ENCODE data around the gene ZNG1A. TPM values are rescaled to one million over a fixed set of nuclear protein-coding genes. Genes with fewer than 3 reads are reported as not detected.
"Not testable (repeated sequence)": the region's sequence is repeated elsewhere in the genome, so short reads cannot be mapped to it uniquely, and the experiment has no call there.

ZNG1A gene
- total RNA-seq, 1 donor from 2014 or later: 35.0 TPM

DNA sequence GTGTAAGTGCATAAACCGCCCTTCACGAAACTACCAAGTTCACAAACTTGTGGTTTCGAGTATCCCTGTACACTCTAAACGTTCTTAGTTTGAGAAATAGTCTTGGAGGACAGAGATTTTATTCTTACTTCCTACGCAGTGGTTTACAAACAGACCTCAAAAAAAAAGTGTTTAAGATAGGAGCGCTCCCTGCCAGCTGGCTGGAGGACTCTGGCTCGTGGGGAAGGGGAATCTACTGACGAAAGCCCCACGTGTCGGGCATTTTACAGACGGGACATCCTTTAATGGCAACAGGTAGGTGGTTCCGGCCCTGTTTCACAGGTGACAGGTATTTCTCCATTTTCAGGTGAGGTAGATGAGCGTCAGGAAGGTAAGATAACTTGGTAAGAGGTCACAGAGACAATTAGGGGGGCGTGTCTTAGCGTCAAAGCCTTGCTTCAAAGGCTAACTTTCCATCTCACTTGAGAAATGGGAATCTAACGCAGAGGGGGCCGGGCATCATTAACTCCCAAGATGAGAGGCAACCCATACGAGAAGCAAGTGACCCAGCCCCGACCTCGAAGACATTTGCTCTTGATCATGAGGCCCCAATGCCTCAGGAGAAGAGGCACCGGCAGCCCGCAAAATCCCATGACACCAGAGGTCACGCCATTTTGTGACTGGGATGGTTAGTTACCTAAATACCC lies 573 bp downstream of the ZNG1A start:
- not testable (repeated sequence) for DNase-seq (ENCODE audit: extremely low read depth, low read depth, low spot score)

DNA sequence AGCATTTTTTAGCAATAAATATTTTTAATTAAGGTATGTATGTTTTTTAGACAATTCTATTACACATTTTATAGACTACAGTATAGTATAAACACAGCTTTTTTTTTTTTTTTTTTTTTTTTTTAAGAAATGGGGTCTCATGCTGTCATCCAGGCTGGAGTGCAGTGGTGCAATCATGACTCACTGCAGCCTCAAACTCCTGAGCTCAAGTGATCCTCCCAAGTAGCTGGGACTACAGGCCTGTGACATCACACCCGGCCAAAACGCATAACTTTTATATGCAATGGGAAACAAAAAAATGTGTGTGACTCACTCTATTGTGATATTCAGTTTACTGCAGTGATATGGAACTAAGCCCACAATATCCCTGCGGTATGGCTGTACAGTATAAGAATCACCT lies 9.1 kb downstream of the ZNG1A start:
- DNase-seq (ENCODE audit: extremely low read depth, low read depth, low spot score): not testable (repeated sequence)

DNA sequence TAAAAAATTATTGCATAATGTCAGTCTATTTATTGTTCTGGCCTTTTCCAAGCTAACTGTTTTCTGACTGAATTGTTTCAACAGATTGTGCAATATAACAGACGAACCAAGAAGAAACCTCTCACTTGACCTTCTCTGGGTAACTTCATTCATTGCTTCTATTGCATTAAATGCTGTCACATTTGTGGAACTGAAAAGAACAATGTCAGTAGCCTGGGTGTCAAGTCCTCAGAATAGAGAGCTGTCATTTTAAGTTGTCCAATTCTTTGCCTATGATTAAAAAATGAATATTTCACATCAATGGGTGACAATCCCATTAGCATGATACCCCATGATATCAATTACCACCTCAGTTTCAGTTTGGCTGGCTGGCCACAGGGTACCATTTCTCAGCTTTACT lies 19.0 kb downstream of the ZNG1A start:
- not testable (repeated sequence) for DNase-seq (ENCODE audit: extremely low read depth, low read depth, low spot score)

DNA sequence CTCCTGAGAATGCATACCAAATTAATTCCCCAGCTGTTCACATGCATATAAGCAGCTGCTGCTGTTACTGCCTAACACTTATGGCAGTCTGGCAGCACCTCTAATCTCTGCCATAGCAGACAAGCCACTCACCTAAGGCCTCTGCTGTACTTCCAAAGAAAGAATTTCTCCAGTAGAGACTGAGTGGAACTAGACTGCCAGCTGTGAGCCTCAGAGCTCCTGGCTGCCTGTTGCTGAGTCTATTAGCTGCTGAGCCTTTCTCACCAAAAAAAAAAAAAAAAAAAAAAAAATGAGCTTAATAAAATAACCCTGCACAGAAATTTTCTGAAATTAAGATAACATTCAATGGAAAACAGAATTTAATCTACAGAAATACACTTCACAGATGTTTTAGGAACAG lies 27.7 kb downstream of the ZNG1A start:
- not testable (repeated sequence) for DNase-seq (ENCODE audit: extremely low read depth, low read depth, low spot score)

DNA sequence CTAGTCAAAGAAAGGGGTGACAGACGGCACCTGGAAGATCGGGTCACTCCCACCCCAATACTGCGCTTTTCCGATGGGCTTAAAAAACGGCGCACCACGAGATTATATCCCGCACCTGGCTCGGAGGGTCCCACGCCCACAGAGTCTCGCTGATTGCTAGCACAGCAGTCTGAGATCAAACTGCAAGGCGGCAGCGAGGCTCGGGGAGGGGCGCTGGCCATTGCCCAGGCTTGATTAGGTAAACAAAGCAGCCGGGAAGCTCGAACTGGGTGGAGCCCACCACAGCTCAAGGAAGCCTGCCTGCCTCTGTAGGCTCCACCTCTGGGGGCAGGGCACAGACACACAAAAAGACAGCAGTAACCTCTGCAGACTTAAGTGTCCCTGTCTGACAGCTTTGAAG lies 39.0 kb downstream of the ZNG1A start:
- not testable (repeated sequence) for DNase-seq (ENCODE audit: extremely low read depth, low read depth, low spot score)

DNA sequence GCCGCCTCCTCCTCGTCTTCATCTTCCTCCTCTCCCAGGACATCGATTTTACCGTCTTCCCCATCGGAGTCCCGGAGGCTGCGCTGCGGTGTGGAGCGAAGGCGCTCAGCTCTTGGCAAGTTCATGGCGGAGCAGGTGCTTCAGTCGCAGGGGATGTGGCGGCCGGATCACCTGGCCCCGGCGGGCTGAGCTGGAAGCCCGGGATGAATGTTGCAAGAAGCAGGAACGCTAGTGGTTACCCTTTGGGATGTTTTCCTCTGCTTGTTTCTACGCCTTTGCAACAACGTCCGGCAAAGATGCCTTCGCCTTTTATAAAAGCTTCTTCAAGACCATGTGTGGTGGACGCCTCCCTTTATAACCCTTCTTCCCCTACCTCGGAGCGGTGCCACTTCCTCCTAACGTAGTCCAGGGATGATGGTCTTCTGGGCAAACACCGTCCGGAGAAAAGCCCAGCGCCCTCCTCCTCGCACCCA lies 60.8 kb downstream of the ZNG1A start, which contains the start of gene FOXD4:
Gene FOXD4 (minus strand): TSS at position 423 of the 473 bp plus-strand sequence. CDS start 298 bp downstream, at position 125.
- DNase-seq (ENCODE audit: extremely low read depth, low read depth, low spot score): not testable (repeated sequence)

DNA sequence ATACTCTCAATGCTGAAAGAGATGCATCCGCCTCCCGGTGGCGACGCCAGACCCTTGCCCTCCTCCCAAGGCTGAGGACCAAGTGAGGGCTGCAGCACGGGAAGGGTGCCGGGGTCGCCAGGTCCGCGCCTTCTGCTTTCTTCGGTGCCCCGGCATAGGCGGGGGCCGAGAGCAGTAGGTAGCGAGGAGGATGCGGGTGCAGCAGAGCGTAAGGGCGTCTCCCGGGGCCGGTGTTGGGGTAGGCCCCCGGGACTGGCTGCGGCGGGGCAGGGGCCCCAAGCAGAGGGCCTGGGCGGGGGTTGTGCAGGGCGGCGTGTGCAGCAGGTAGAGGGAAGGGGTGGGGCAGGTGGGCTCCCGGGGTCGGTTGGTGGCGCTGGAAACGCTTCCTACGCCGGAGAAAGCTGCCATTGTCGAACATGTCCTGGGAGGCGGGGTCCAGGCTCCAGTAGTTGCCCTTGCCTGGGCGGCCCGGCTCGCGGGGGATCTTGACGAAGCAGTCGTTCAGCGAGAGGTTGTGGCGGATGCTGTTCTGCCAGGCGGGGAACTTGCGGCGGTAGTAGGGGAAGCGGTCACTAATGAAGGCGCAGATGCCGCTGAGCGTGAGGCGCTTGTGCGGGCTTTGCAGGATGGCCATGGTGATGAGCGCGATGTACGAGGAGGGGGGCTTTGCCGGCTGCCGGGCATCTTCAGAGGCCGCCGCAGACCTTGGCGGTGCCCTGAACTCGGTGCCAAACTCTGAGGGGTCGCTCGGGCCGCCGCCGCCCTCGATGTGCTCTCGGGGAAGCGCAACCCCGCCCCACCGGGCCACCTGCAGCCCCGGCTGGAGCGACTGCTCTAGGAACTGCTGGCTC lies 61.5 kb downstream of the ZNG1A start:
- not testable (repeated sequence) for DNase-seq (ENCODE audit: extremely low read depth, low read depth, low spot score)

DNA sequence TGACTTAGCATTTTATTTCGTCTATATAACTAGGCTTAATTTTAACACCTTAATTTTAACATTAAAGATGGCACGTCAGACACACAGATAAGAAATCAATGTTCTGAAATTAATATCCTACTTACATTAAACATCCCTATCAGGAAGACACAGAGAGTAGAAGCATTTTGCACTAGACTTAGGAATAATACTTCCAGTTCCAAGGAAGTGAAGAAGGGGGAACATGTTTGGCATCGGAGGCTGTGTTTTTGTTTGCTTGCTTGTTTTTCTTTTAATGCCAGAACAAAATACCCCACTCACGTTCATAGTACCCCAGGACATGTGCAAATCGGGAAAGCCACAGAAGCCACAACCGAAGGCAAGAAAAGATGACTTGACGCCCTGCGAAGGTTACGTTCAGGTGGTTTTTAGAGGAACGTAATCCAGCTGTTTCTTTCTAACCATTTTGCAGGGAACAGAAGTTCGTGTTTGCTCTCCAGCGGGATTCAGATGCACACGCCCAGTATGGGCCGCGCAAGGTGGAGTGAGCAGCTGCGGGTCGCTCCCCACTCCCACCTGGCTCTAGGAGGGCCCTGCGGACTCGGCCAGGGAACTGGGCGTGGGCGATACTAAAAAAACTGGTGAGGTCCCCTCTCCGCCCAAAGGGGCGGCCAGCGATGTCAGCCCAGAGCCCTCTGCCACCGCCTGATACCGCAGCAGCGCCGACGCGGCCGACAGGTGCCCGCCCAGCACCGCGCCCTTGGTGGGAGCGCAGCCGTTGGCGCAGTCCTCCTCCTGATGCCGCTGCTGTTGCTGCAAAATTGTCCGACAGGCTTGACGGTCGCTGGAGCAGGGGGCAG lies 62.4 kb downstream of the ZNG1A start:
- not testable (repeated sequence) for DNase-seq (ENCODE audit: extremely low read depth, low read depth, low spot score)

DNA sequence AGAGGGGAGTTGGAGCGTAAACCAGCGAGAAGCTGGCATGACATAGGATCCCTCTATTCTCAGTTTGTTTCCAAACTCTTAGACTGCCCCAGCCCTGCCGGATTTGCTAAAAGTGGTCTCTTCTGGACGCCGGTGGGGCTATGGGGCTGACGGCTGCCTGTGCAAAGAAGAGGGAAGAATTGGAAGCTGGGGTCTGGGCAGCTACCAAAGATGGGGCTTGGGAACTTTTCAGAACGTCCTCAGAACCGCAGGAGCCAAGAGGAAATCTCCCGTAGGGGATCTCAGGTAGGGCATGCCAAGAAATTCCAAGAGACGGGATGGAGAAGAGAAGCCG lies 63.8 kb downstream of the ZNG1A start:
- DNase-seq (ENCODE audit: extremely low read depth, low read depth, low spot score): not testable (repeated sequence)

DNA sequence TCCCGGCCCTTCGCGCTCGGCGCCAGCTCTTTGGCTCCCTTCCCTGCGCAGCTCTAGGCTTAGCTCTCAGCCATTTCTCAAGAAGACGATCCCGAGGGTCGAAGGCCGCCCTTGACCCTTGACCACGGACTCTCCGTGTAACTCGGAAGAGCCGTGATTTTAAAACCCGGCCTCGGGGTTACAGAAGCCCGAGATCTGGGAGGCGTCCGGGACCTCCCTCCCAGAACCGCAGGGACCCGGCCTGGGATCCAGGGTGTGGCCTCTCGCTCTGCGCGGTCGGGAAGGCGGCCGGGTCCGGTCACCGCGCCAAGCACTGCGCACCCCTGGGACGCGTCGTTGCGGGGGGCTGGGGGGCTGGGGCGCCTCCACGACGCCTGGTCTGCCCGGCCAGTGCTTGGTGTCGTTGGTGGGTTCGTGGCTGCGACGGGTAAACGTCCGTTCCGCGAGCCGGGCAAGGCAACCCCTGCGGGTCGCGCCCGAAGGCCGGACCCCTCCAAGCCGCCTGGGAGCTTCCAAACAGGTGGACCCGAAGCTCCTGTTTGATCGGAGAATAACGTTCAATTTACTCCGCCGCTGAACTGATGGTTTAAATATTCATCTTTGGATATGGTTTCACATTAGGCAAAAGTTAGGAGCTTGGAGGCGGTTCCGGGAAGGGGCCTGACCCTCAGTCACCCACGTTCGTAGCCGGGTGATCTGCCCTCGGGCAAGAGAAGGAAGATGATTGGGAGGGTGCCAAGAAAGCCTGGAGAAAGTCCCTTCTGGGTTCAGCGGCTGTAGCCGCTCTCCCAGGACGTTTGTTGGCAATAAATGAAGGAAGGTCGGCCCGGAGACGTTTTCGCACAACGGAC lies 64.4 kb downstream of the ZNG1A start:
- DNase-seq (ENCODE audit: extremely low read depth, low read depth, low spot score): not testable (repeated sequence)

DNA sequence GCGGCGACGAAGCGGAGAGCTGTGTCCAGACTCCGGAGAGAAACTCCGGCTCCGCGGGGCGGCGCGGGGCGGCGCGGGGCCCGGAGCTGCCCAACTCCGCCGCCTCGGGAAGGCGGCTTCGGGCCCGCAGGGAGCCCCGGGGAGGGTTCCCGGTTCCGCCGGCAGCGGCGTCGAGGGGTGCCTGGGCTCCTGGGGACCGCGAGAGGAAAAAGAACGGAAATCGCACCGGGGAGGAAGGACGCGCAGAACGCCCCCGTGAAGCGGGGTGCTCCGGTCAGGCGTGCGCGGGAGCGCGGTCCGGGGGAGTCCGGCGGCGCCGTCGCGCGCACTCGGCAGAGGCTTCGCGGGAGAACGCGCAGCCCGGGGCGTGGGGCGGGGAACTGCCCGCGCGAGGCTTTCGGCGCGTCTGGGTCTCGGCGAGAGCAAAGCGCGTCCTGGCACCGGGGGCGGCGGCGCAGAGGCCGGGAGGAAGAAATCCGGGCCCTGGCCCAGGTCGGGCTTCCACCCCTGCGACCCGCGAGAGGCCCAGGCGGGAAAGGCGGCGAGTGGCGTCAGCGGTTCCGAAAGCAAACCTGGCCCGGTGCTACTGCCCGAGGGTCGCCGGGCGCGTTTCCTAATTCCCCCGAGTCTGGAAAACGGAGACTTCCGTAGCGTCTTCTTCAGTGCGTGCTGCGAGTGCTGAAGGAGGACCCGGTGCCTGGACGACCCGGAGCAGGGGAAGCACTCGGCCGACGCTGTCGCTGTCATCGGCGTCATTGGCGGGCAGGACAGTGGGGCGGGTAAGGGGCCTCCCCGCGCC lies 65.2 kb downstream of the ZNG1A start:
- DNase-seq (ENCODE audit: extremely low read depth, low read depth, low spot score): not testable (repeated sequence)

DNA sequence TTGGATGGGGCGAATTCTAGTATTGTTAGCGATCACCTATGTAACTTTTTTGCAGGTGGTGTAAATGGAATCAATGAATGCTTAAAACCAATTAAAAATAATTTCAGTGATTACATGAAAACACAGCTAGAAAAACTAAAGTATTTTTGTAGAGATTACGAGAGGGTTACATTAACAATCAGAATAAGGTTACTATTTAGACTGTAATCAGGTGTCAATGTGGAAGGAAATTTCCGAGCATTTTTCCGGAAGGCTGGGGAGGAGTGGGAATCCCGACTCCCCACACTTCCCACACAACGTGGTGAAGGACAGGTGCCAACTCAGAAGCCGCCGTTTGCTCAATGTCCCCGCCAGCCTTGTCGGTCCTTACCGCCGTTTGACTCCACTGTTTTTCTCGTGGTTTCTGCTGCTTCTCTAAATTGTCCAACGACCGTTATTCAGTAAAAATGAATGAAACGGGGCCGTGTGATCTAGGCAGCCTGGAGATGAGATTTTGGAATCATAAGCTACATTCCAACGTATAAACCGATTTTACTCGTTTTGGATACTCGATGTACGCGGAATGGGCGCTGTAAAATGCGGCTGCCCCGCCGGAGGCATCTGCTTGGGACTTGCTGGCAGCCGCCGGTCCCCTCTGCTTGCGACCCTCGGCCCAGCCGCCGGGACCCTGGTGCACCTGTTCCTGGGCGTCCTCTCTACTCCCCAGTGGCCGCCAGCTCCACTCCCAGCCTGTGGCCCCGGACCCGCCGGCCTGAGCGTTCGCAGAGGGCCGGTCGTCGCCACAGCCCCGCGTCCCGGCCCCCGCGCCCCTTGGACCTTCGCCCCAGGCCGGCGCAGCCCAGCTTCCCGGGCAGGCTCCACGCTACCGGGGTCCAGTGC lies 66.0 kb downstream of the ZNG1A start:
- not testable (repeated sequence) for DNase-seq (ENCODE audit: extremely low read depth, low read depth, low spot score)

DNA sequence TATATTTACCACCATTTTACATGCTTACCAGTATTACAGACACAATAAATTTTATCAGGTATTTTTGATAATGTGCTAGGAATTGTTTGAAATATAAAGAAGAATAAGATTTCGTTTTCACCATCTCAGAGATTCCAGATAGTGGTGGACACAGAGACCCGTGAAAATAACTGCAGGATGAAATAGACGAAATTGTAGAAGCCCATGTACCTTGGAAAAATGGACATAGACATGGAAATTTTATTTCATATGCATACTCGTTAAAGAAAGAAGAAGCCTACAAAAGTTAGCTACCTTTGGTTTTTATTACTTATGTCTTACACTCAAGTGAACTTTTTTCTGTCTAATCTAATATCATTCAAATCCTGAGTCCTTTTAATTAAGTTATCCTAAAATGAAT lies 68.2 kb downstream of the ZNG1A start:
- DNase-seq (ENCODE audit: extremely low read depth, low read depth, low spot score): not testable (repeated sequence)

DNA sequence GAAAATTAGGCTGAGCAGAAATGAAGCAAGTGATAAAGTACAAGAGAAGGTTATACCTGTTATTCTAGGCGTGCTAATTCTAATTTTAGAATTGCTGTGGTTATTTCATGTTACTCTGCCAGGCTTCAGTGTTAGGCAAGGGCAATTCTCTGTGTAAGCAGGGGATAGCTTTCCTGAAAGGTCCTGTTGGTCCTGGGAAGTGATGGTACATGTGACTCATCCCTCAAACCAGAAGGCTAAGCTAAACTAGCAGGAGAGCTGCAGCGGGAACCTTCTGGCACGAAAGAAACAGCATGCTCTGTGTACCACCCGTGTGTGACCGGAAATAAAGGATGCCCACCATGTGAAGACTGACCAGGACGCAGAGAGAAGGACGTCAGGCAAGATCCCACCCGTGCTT lies 69.3 kb downstream of the ZNG1A start:
- not testable (repeated sequence) for DNase-seq (ENCODE audit: extremely low read depth, low read depth, low spot score)

DNA sequence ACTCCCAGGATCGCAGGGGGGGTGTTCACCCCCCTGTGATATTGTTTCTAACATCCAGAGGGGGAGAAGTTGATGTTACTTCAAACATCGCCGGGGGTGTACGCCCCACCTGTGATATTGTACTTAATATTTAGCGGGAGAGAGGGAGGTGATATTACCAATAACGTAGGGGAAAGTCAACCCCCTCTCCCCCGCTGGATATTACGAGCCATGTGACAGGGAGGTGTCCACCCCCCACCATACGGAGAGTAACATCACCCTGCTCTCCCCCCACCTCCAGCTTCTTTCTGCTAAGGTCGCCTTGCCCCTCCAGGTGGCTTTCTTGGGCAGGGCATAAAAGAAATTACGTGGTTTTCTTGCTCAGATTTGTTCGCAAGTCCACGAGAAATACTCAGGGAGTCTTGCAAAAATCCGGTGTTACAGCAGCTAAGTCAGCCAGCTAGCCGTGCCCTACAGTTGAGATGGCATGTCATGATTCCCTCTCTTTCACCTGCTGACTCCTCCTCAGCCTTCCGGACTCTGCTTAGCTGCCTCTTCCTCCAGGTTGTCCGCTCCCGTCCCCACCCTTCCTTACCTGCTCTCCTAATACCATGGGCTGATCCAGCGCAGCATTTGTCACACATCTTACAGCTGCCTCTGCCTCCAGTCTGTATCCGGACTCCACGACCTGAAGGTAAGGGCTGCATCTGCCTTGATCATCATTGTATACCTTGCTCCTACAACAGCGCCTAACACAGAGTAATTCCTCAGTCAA lies 69.9 kb downstream of the ZNG1A start:
- DNase-seq (ENCODE audit: extremely low read depth, low read depth, low spot score): not testable (repeated sequence)

DNA sequence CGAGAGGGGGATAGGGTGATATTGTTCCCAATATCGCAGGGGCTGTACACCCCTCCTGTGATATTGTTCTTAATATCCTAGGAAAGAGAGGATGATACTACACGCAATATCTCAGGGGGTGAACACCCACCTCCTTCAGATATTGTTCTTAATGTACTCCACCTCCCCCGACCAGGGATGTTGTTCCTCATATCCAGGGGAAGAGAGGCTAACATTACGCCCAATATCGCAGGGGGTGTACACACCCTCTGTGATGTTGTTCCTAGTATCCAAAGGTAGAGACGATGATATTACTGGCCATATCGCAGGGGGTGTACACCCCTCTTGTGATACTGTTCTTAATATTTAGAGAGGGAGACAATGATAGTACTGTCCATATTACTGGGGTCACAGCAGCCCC lies 72.9 kb downstream of the ZNG1A start:
- not testable (repeated sequence) for DNase-seq (ENCODE audit: extremely low read depth, low read depth, low spot score)

DNA sequence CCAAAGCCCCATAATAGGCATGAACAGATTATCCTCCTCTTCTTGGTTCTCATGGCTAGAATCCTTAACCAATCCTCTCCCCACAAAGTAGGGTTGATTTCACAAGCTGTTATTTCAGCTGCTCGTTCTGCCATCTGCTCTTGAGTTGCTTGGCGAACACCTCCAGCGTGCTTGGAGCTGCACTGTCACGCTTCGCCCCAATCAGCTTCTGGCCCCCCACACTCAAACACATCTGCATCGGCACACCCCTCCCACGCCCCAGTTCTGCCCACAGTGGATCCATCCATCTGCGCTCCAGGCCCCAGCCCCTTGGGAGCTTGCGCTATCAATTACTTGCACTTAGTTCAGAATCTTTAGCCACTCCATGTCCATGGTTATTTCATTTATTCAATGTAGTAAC lies 78.4 kb downstream of the ZNG1A start:
- DNase-seq (ENCODE audit: extremely low read depth, low read depth, low spot score): not testable (repeated sequence)
